Esophagus squamous epithelium (tissue), 4 donors: ENCODE measurements around the gene PRRT2.

Source experiments
- POLR2A ChIP-seq, 4 donors: fragments of 450-650 bp; IDR thresholded peaks; one replicate each; pipeline ENCODE4 v1.6.1; 2017; ENCODE audit warnings: antibody characterized with exemption in 4 of 4, mild to moderate bottlenecking in 4 of 4, moderate library complexity in 3 of 4
- TF ChIP-seq, protein P1 (sequence below), 6 experiments: fragments of 450-650 bp in 4 of 6; fragments of 200-600 bp in 2 of 6; sonication (generic) in 2 of 6; IDR thresholded peaks; one replicate each; pipeline ENCODE4 v1.5.1; 2016 to 2019; ENCODE audit warnings: antibody characterized with exemption in 6 of 6, mild to moderate bottlenecking in 4 of 6, moderate library complexity in 4 of 6

DNA sequence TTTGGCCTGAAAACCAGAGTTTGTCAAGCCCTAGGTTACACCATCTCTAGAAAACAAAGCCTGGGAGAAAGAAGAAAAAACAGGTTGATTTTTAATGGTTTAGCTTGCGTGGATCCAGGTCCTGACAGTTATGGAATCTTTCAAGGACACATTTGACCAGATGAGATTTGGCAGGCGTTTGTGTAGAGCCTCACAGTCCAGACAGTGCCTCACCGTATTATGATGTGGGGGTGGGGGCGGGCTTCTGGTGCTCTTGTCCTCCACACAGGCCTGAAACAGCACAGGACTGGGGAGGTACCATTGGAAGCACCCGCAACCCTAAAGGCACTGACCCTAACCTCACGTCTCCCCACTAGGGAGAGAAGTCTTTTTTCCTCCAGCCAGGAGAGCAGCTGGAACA is 27.8 kb downstream of the PRRT2 start:
- TF ChIP-seq, protein P1, sequence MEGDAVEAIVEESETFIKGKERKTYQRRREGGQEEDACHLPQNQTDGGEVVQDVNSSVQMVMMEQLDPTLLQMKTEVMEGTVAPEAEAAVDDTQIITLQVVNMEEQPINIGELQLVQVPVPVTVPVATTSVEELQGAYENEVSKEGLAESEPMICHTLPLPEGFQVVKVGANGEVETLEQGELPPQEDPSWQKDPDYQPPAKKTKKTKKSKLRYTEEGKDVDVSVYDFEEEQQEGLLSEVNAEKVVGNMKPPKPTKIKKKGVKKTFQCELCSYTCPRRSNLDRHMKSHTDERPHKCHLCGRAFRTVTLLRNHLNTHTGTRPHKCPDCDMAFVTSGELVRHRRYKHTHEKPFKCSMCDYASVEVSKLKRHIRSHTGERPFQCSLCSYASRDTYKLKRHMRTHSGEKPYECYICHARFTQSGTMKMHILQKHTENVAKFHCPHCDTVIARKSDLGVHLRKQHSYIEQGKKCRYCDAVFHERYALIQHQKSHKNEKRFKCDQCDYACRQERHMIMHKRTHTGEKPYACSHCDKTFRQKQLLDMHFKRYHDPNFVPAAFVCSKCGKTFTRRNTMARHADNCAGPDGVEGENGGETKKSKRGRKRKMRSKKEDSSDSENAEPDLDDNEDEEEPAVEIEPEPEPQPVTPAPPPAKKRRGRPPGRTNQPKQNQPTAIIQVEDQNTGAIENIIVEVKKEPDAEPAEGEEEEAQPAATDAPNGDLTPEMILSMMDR (IDR thresholded peaks at IDR 0.05): no peak
- no peak for TF ChIP-seq POLR2A (IDR thresholded peaks at IDR 0.05)
